GM19043 (cell line): ENCODE data around the gene GPR108.
"Not testable (repeated sequence)": the region's sequence is repeated elsewhere in the genome, so short reads cannot be mapped to it uniquely, and the experiment has no call there.

ENCODE experiments used
- ATAC-seq: cut with Tn5 transposase; IDR thresholded peaks from one replicate; pipeline ENCODE4 v1.9.1; 2021; ENCODE audit warnings: low read depth; ENCODE audit not compliant: unreplicated experiment

GPR108 gene

GRCh38 chr19:6737284-6737872 lies at the start of gene GPR108:
TSS of gene GPR108 (minus strand) at chr19:6737580. CDS start at chr19:6737576, 4 bp downstream.
- ATAC-seq, result peak; percentile 67

GRCh38 chr19:6779206-6779605 lies 41.8 kb upstream of the GPR108 start:
- no peak for ATAC-seq

GRCh38 chr19:6778386-6778785 lies 41.0 kb upstream of the GPR108 start:
- no peak for ATAC-seq

- ATAC-seq, result no peak
These were observed 40.1 kb upstream of the GPR108 start for GRCh38 chr19:6777434-6777833.

- ATAC-seq, result no peak
These were observed 39.6 kb upstream of the GPR108 start for GRCh38 chr19:6776999-6777398.

GRCh38 chr19:6776045-6776444 lies 38.7 kb upstream of the GPR108 start:
- ATAC-seq, result not testable (repeated sequence)

GRCh38 chr19:6774821-6775707 lies 37.7 kb upstream of the GPR108 start:
- ATAC-seq, result no peak

GRCh38 chr19:6773323-6773931 lies 36.0 kb upstream of the GPR108 start:
- no peak for ATAC-seq

- no peak for ATAC-seq
These were observed 35.5 kb upstream of the GPR108 start for GRCh38 chr19:6772866-6773322.

GRCh38 chr19:6772028-6772865 lies 34.9 kb upstream of the GPR108 start, which contains the start of gene VAV1:
TSS of gene VAV1 (plus strand) at chr19:6772708. CDS start at chr19:6772808, 100 bp downstream.
- ATAC-seq, result no peak

- ATAC-seq, result not testable (repeated sequence)
These were observed 34.3 kb upstream of the GPR108 start for GRCh38 chr19:6771648-6772027.

GRCh38 chr19:6769006-6769619 lies 31.7 kb upstream of the GPR108 start:
- no peak for ATAC-seq

- ATAC-seq, result no peak
These were observed 30.9 kb upstream of the GPR108 start for GRCh38 chr19:6768236-6768785.

- peak; percentile 67 for ATAC-seq
These were observed 30.2 kb upstream of the GPR108 start, which contains the start of gene SH2D3A for GRCh38 chr19:6767357-6768235. TSS of gene SH2D3A (minus strand) at chr19:6767435. CDS start at chr19:6763748, 3,687 bp downstream.

GRCh38 chr19:6767081-6767356 lies 29.6 kb upstream of the GPR108 start:
- ATAC-seq, result no peak

GRCh38 chr19:6766357-6767080 lies 29.1 kb upstream of the GPR108 start:
- ATAC-seq, result no peak

GRCh38 chr19:6765738-6766356 lies 28.5 kb upstream of the GPR108 start:
- ATAC-seq, result no peak
